K562 (cell line): ENCODE measurements around the gene ZFR2. TPM values are rescaled to one million over a fixed set of nuclear protein-coding genes. Genes with fewer than 3 reads are reported as not detected.
A peak's percentile ranks its signal among the peaks of the same experiment; 100 is the strongest.

Source experiments
- ATF6 ChIP-seq: sonication (generic); formaldehyde crosslinking; IDR thresholded peaks from 2 replicates; pipeline ENCODE4 v1.4.0; 2020; ENCODE audit warnings: mild to moderate bottlenecking, missing genetic modification reagents
- DNMT1 ChIP-seq: fragments of 450-650 bp; IDR thresholded peaks from 2 replicates; pipeline ENCODE4 v1.6.1; 2016; ENCODE audit warnings: antibody characterized with exemption, mild to moderate bottlenecking
- ETV1 ChIP-seq: fragments of 450-650 bp; conservative IDR thresholded peaks from 2 replicates; pipeline ENCODE4 v1.6.1; 2016; ENCODE audit warnings: missing genetic modification characterization, control low read depth, low read depth, missing compliant biosample characterization
- GMEB1 ChIP-seq: fragments of 250-450 bp; sonication (Bioruptor Pico); IDR thresholded peaks from 2 replicates; pipeline ENCODE4 v1.4.0; 2020; ENCODE audit warnings: mild to moderate bottlenecking
- GTF3C2 ChIP-seq: IDR thresholded peaks from 3 replicates; pipeline ENCODE4 v1.6.1; 2011; ENCODE audit warnings: borderline replicate concordance, mild to moderate bottlenecking, moderate library complexity; ENCODE audit not compliant: insufficient read length; ENCODE audit errors: extremely low read depth
- HDGF ChIP-seq: fragments of 450-650 bp; IDR thresholded peaks from 2 replicates; pipeline ENCODE4 v1.6.1; 2016
- HEY1 ChIP-seq: fragments of 250-450 bp; sonication (Bioruptor Pico); IDR thresholded peaks from 2 replicates; pipeline ENCODE4 v1.5.0; 2020; ENCODE audit warnings: mild to moderate bottlenecking, moderate library complexity, borderline replicate concordance
- HMG20A ChIP-seq: fragments of 450-650 bp; formaldehyde crosslinking; conservative IDR thresholded peaks from 2 replicates; pipeline ENCODE4 v1.4.0; 2020; ENCODE audit warnings: mild to moderate bottlenecking, mixed read lengths
- JUN ChIP-seq, 2 experiments: sonication (generic) in 1 of 2; formaldehyde crosslinking in 1 of 2; IDR thresholded peaks; 2 replicates each; pipeline versions ENCODE4 v1.6.1 to v1.8.0; 2012 to 2022; ENCODE audit warnings: borderline replicate concordance in 2 of 2, mild to moderate bottlenecking in 2 of 2, improper control_type of control experiment in 1 of 2, low read depth in 1 of 2, low read length in 1 of 2, missing genetic modification reagents in 1 of 2
- MCM5 ChIP-seq: fragments of 450-650 bp; IDR thresholded peaks from 2 replicates; pipeline ENCODE4 v1.6.1; 2016; ENCODE audit warnings: low read depth
- MEF2D ChIP-seq: conservative IDR thresholded peaks from 2 replicates; pipeline ENCODE4 v1.6.1; 2016; ENCODE audit warnings: low read depth, missing genetic modification characterization, missing compliant biosample characterization
- PRPF4 ChIP-seq: fragments of 200-400 bp; formaldehyde crosslinking; IDR thresholded peaks from one replicate; pipeline ENCODE4 v1.6.1; 2017; ENCODE audit warnings: low read length, low read depth, mild to moderate bottlenecking; ENCODE audit not compliant: insufficient read depth, poor library complexity, severe bottlenecking
- SIX5 ChIP-seq, 2 experiments: IDR thresholded peaks; 2 replicates each; pipeline ENCODE4 v1.6.1; 2011; ENCODE audit warnings: low read length in 2 of 2, borderline replicate concordance in 1 of 2, low read depth in 1 of 2, mild to moderate bottlenecking in 1 of 2, moderate library complexity in 1 of 2; ENCODE audit not compliant: insufficient read depth in 1 of 2
- ZBTB43 ChIP-seq: sonication (generic); formaldehyde crosslinking; IDR thresholded peaks from 2 replicates; pipeline ENCODE4 v1.8.0; 2023; ENCODE audit warnings: mild to moderate bottlenecking, missing genetic modification reagents
- ZFP1 ChIP-seq: fragments of 450-650 bp; formaldehyde crosslinking; IDR thresholded peaks from 2 replicates; pipeline ENCODE4 v1.4.0; 2020; ENCODE audit warnings: mild to moderate bottlenecking, mixed read lengths
- ZFP30 ChIP-seq: fragments of 250-450 bp; sonication (Bioruptor Pico); IDR thresholded peaks from 2 replicates; pipeline ENCODE4 v1.8.0; 2022; ENCODE audit warnings: moderate library complexity, mild to moderate bottlenecking, inconsistent platforms, borderline replicate concordance
- ZNF57 ChIP-seq: fragments of 450-650 bp; formaldehyde crosslinking; IDR thresholded peaks from 2 replicates; pipeline ENCODE4 v1.4.0; 2020; ENCODE audit warnings: mild to moderate bottlenecking, moderate library complexity
- ZNF79 ChIP-seq: fragments of 250-450 bp; sonication (Bioruptor Pico); IDR thresholded peaks from 2 replicates; pipeline ENCODE4 v1.4.0; 2020; ENCODE audit warnings: low read depth, mild to moderate bottlenecking, moderate library complexity
- polyA plus RNA-seq, 8 experiments: library from polyadenylated mRNA; depleted of rRNA in 4 of 8; stranded (reverse) in 5 of 8; unstranded in 3 of 8; fragments of >200 nt; fragmentation: Nextera tagmentation in 2 of 8; fragmentation: Illumina TruSeq in 1 of 8; extraction: Ambion mirVana in 2 of 8; extraction: Trizol in 1 of 8; gene quantifications; 2 replicates each; pipeline versions ENCODE4 v1.2.1 to v1.2.3, GENCODE V29; 2011 to 2014; ENCODE audit warnings: inconsistent platforms in 1 of 8, missing spikeins in 1 of 8
- total RNA-seq, 7 experiments: library from RNA; depleted of rRNA in 6 of 7; stranded (reverse); fragments of >200 nt in 6 of 7; fragmentation: Illumina TruSeq in 2 of 7; extraction: Trizol in 2 of 7; gene quantifications; 2 replicates each; pipeline versions ENCODE4 v1.2.1 to v1.2.3, GENCODE V29; 2011 to 2021; ENCODE audit warnings: low replicate concordance in 1 of 7

The ZFR2 gene
- total and polyA plus RNA-seq, 9 of the 15 experiments (the other 6 are each of a cell fraction or from before 2014, with no cell fraction given): 0.03 to 0.59 (median 0.07) TPM; not detected in 6

GRCh38 chr19:3762501-3763459 is 106.1 kb downstream of the ZFR2 start, which contains the start of gene MRPL54 (continued):
- TF ChIP-seq ETV1 (peak; percentile 91), ZBTB43 (CRISPR knock-in tag) (no peak), MCM5 (no peak), ZNF57 (no peak), ZNF79 (CRISPR knock-in tag) (no peak), HMG20A (CRISPR knock-in tag) (no peak), ZFP1 (no peak), GTF3C2 (no peak), DNMT1 (no peak), GMEB1 (CRISPR knock-in tag) (peak; percentile 88), MEF2D (tag) (0 out of 2 replicates have a peak, but pooled peaks have one; percentile 18), SIX5 (IDR thresholded peaks at IDR 0.05; ENCODE audit: borderline replicate concordance in 1 of 2, insufficient read depth in 1 of 2, low read depth in 1 of 2, low read length in 2 of 2) (peak; percentile 78 to 80), ATF6 (CRISPR knock-in tag) (no peak), HDGF (no peak), HEY1 (no peak), ZFP30 (no peak), JUN (IDR thresholded peaks at IDR 0.05; ENCODE audit: borderline replicate concordance, low read depth, low read length) (peak; percentile 85), JUN (CRISPR knock-in tag; IDR thresholded peaks at IDR 0.05; ENCODE audit: borderline replicate concordance) (peak; percentile 84; the same call in 1 of the 2 replicates), PRPF4 (no peak)
